Measurements from ENCODE around the gene PFN4. TPM values are rescaled to one million over a fixed set of nuclear protein-coding genes. Genes with fewer than 3 reads are reported as not detected.

Gene PFN4
- total RNA-seq, 1 experiment from 2014 or later: not detected

DNA sequence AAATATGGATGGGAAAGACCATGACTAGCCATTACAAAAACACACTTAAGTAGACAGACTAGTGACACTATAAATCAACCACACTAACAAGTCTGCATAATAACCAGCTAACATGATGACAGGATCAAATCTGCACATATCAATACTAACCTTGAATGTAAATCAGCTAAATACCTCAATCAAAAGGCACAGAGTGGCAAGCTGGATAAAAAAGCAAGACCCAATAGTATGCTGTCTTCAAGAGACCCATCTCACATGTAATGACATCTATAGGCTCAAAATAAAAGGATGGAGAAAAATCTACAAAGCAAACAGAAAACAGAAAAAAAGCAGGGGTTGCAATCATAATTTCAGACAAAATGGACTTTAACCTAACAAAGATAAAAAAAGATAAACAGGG is 16.3 kb downstream of the PFN4 start:
- CTCF ChIA-PET: interaction anchor here (1.6 kb wide), 1 partner anchor 23 kb away, joined by 8 read pairs; no protein-coding TSS in a partner anchor

DNA sequence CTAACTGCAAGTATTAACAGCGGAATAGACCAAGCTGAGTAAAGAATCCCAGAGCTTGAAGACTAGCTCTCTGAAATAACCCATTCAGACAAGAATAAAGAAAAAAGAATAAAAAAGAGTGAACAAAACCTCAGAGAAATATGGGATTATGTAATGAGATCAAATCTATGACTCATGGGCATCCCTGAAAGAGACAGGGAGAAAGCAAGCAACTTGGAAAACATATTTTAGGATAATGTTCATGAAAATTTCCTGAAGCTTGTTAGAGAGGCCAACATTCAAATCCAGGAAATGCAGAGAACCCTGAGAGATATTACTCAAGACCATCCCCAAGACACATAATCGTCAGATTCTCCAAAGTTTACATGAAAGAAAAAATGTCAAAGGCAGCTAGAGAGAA is 17.3 kb downstream of the PFN4 start:
- H3K27ac Mint-ChIP-seq: no peak overlapping the region
- no peak overlapping the region for H3K4me3 Mint-ChIP-seq
- 0 out of 2 replicates have a peak, but pooled peaks cover 4% of the 10 kb centered on the region for H3K4me1 Mint-ChIP-seq
- ChIA-PET POLR2A (interaction anchor here (1.3 kb wide), 1 partner anchor 22 kb away, joined by 8 read pairs; the partner anchor contains the start of gene TP53I3), CTCF (interaction anchor here (1.6 kb wide), 1 partner anchor 22 kb away, joined by 8 read pairs; no protein-coding TSS in a partner anchor)
- peaks cover 9% of the 10 kb centered on the region for H3K36me3 Mint-ChIP-seq
- ATAC-seq (no peak), DNase-seq (ENCODE audit: low spot score) (no peak)
- H3K27me3 Mint-ChIP-seq (ENCODE audit: low read depth): peaks cover 18% of the 10 kb centered on the region
- H3K9me3 Mint-ChIP-seq: peaks cover 40% of the 10 kb centered on the region
- TF ChIP-seq GABPB1 (CRISPR knock-in tag; IDR thresholded peaks at IDR 0.05) (no peak), ZSCAN18 (CRISPR knock-in tag; IDR thresholded peaks at IDR 0.05) (no peak), FOXK1 (CRISPR knock-in tag; IDR thresholded peaks at IDR 0.05) (no peak), SOX15 (CRISPR knock-in tag; IDR thresholded peaks at IDR 0.05) (no peak), MXD4 (CRISPR knock-in tag; IDR thresholded peaks at IDR 0.05; ENCODE audit: borderline replicate concordance) (no peak), ESRRA (CRISPR knock-in tag; IDR thresholded peaks at IDR 0.05; ENCODE audit: borderline replicate concordance) (no peak), NR3C1 (CRISPR knock-in tag; conservative IDR thresholded peaks at IDR 0.05; ENCODE audit: low read depth) (no peak), ELF4 (CRISPR knock-in tag; IDR thresholded peaks at IDR 0.05; ENCODE audit: low read depth) (no peak), NFE2L1 (CRISPR knock-in tag; IDR thresholded peaks at IDR 0.05) (no peak), JAZF1 (CRISPR knock-in tag; IDR thresholded peaks at IDR 0.05) (no peak)
- TF ChIP-seq, protein P1, sequence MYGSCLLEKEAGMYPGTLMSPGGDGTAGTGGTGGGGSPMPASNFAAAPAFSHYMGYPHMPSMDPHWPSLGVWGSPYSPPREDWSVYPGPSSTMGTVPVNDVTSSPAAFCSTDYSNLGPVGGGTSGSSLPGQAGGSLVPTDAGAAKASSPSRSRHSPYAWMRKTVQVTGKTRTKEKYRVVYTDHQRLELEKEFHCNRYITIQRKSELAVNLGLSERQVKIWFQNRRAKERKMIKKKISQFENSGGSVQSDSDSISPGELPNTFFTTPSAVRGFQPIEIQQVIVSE (CRISPR knock-in tag; IDR thresholded peaks at IDR 0.05; ENCODE audit: borderline replicate concordance): no peak
- TF ChIP-seq, protein P2, sequence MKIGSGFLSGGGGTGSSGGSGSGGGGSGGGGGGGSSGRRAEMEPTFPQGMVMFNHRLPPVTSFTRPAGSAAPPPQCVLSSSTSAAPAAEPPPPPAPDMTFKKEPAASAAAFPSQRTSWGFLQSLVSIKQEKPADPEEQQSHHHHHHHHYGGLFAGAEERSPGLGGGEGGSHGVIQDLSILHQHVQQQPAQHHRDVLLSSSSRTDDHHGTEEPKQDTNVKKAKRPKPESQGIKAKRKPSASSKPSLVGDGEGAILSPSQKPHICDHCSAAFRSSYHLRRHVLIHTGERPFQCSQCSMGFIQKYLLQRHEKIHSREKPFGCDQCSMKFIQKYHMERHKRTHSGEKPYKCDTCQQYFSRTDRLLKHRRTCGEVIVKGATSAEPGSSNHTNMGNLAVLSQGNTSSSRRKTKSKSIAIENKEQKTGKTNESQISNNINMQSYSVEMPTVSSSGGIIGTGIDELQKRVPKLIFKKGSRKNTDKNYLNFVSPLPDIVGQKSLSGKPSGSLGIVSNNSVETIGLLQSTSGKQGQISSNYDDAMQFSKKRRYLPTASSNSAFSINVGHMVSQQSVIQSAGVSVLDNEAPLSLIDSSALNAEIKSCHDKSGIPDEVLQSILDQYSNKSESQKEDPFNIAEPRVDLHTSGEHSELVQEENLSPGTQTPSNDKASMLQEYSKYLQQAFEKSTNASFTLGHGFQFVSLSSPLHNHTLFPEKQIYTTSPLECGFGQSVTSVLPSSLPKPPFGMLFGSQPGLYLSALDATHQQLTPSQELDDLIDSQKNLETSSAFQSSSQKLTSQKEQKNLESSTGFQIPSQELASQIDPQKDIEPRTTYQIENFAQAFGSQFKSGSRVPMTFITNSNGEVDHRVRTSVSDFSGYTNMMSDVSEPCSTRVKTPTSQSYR (CRISPR knock-in tag; IDR thresholded peaks at IDR 0.05): no peak

More for the DNA sequence above, 16.3 kb downstream of the PFN4 start:
- Mint-ChIP-seq H3K4me3 (no peak overlapping the region), H3K36me3 (peaks cover 9% of the 10 kb centered on the region), H3K9me3 (peaks cover 40% of the 10 kb centered on the region), H3K4me1 (0 out of 2 replicates have a peak, but pooled peaks cover 4% of the 10 kb centered on the region), H3K27ac (no peak overlapping the region), H3K27me3 (ENCODE audit: low read depth) (peaks cover 18% of the 10 kb centered on the region)
- no peak for TF ChIP-seq SMAD4 (CRISPR knock-in tag; IDR thresholded peaks at IDR 0.05)
- no peak for TF ChIP-seq ZNF416 (CRISPR knock-in tag; IDR thresholded peaks at IDR 0.05)
- no peak for TF ChIP-seq NFATC4 (CRISPR knock-in tag; IDR thresholded peaks at IDR 0.05)
- TF ChIP-seq NFE2L1 (CRISPR knock-in tag; IDR thresholded peaks at IDR 0.05): no peak
- no peak for TF ChIP-seq ZNF532 (CRISPR knock-in tag; IDR thresholded peaks at IDR 0.05; ENCODE audit: borderline replicate concordance)
- TF ChIP-seq ZNF263 (CRISPR knock-in tag; IDR thresholded peaks at IDR 0.05; ENCODE audit: low read depth): no peak
- no peak for TF ChIP-seq KAT7 (CRISPR knock-in tag; IDR thresholded peaks at IDR 0.05; ENCODE audit: borderline replicate concordance)
- TF ChIP-seq, protein P3, sequence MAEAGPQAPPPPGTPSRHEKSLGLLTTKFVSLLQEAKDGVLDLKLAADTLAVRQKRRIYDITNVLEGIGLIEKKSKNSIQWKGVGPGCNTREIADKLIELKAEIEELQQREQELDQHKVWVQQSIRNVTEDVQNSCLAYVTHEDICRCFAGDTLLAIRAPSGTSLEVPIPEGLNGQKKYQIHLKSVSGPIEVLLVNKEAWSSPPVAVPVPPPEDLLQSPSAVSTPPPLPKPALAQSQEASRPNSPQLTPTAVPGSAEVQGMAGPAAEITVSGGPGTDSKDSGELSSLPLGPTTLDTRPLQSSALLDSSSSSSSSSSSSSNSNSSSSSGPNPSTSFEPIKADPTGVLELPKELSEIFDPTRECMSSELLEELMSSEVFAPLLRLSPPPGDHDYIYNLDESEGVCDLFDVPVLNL (CRISPR knock-in tag; IDR thresholded peaks at IDR 0.05; ENCODE audit: borderline replicate concordance, low read depth): no peak
- TF ChIP-seq, protein P4, sequence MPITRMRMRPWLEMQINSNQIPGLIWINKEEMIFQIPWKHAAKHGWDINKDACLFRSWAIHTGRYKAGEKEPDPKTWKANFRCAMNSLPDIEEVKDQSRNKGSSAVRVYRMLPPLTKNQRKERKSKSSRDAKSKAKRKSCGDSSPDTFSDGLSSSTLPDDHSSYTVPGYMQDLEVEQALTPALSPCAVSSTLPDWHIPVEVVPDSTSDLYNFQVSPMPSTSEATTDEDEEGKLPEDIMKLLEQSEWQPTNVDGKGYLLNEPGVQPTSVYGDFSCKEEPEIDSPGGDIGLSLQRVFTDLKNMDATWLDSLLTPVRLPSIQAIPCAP (CRISPR knock-in tag; IDR thresholded peaks at IDR 0.05): no peak
- no peak for TF ChIP-seq GABPB1 (CRISPR knock-in tag; IDR thresholded peaks at IDR 0.05)
- ATAC-seq (no peak), DNase-seq (ENCODE audit: low spot score) (no peak)
- POLR2A ChIA-PET: interaction anchor here (0.6 kb wide), 1 partner anchor 185 kb away, joined by 3 read pairs; no protein-coding TSS in a partner anchor
